A673 (cell line): ENCODE data around the gene CUBN. TPM values are rescaled to one million over a fixed set of nuclear protein-coding genes. Genes with fewer than 3 reads are reported as not detected.

Experiments used
- BruUV-seq: library from RNA; stranded (reverse); fragments of 400-500 nt; replicated peaks from 2 replicates; lab custom pipeline; 2021; lab: Mats Ljungman, UMichigan
- CTCF ChIA-PET: fragments of 300-600 bp; sonication (Branson Sonifier 250); formaldehyde crosslinking; loops from one replicate; lab custom pipeline; 2022; ENCODE audit warnings: antibody characterized with exemption; lab: Charles Lee
- POLR2A ChIA-PET: fragments of 300-600 bp; sonication (Branson Sonifier 250); formaldehyde crosslinking; loops from one replicate; lab custom pipeline; 2022; ENCODE audit warnings: antibody characterized with exemption; ENCODE audit not compliant: low non-redundant PET; lab: Charles Lee
- DNase-seq: peaks from one replicate; pipeline ENCODE4 v3.0.0-alpha.2; 2015; ENCODE audit warnings: low spot score
- H3K27ac ChIP-seq: fragments of 200-600 bp; sonication (generic); 2 replicates; pipeline ENCODE4 v1.5.1; 2016; ENCODE audit warnings: mixed run types, low read depth, mild to moderate bottlenecking, mixed read lengths, antibody characterized with exemption, low read length; ENCODE audit not compliant: poor library complexity, severe bottlenecking
- H3K27me3 ChIP-seq: fragments of 200-600 bp; sonication (generic); replicated peaks from 2 replicates; pipeline ENCODE4 v1.6.1; 2017; ENCODE audit warnings: mixed run types, low read depth, mild to moderate bottlenecking, mixed read lengths, antibody characterized with exemption, low read length; ENCODE audit not compliant: insufficient read depth, poor library complexity
- H3K36me3 ChIP-seq: fragments of 200-600 bp; sonication (generic); 2 replicates; pipeline ENCODE4 v1.6.1; 2016; ENCODE audit warnings: mixed run types, mild to moderate bottlenecking, mixed read lengths, antibody characterized with exemption, low read length; ENCODE audit not compliant: insufficient read depth, poor library complexity, severe bottlenecking
- H3K4me1 ChIP-seq: fragments of 200-600 bp; sonication (generic); 2 replicates; pipeline ENCODE4 v1.6.1; 2017; ENCODE audit warnings: mixed run types, mild to moderate bottlenecking, mixed read lengths, antibody characterized with exemption, low read length; ENCODE audit not compliant: insufficient read depth, poor library complexity, severe bottlenecking
- H3K4me3 ChIP-seq: fragments of 200-600 bp; sonication (generic); 2 replicates; pipeline ENCODE4 v1.5.1; 2016; ENCODE audit warnings: low read depth, mixed run types, mild to moderate bottlenecking, mixed read lengths, low read length; ENCODE audit not compliant: poor library complexity, severe bottlenecking
- H3K9me3 ChIP-seq: fragments of 200-600 bp; sonication (generic); 2 replicates; pipeline ENCODE4 v1.6.1; 2016; ENCODE audit warnings: mixed run types, low read depth, mild to moderate bottlenecking, mixed read lengths, antibody characterized with exemption, low read length; ENCODE audit not compliant: poor library complexity, severe bottlenecking
- CTCF ChIP-seq: fragments of 300-800, 200-600 bp; sonication (generic); conservative IDR thresholded peaks from 2 replicates; pipeline ENCODE4 v1.5.1; 2017; ENCODE audit warnings: low read depth, mild to moderate bottlenecking, antibody characterized with exemption, low read length, moderate library complexity, mixed read lengths
- EZH2 ChIP-seq: fragments of 200-600 bp; sonication (generic); IDR thresholded peaks from 2 replicates; pipeline ENCODE4 v1.6.1; 2017; ENCODE audit warnings: borderline replicate concordance, low read depth, mild to moderate bottlenecking, mixed read lengths, antibody characterized with exemption, low read length; ENCODE audit not compliant: poor library complexity, severe bottlenecking
- intact Hi-C: fragments of 100-400 bp; cut with micrococcal nuclease; formaldehyde crosslinking; loops from one replicate; pipeline ENCODE4 v1.10.0; 2022; ENCODE audit not compliant: unreplicated experiment
- total RNA-seq: library from RNA; stranded (reverse); gene quantifications from 2 replicates; pipeline ENCODE4 v1.2.3, GENCODE V29; 2021

The CUBN gene
- total RNA-seq, 1 experiment from 2014 or later = 3.4 TPM

- DNase-seq = peak; percentile 71
- POLR2A ChIA-PET = interaction anchor here (0.6 kb wide), 1 partner anchor 286 kb away, joined by 6 read pairs; no protein-coding TSS in a partner anchor
- Histone ChIP-seq H3K27ac (peak overlapping the region; percentile 80), H3K36me3 (no peaks in the 10 kb centered on the region), H3K4me3 (no peak overlapping the region), H3K4me1 (peaks cover 35% of the 10 kb centered on the region), H3K9me3 (no peaks in the 10 kb centered on the region), H3K27me3 (no peaks in the 10 kb centered on the region)
- intact Hi-C loops = no loop called here
- BruUV-seq = no TSS peak
- CTCF ChIA-PET = no interaction called here
- TF ChIP-seq EZH2 (no peak), CTCF (no peak)
Measured at GRCh38 chr10:16944402-16944801, 185.2 kb downstream of the CUBN start.

DNA sequence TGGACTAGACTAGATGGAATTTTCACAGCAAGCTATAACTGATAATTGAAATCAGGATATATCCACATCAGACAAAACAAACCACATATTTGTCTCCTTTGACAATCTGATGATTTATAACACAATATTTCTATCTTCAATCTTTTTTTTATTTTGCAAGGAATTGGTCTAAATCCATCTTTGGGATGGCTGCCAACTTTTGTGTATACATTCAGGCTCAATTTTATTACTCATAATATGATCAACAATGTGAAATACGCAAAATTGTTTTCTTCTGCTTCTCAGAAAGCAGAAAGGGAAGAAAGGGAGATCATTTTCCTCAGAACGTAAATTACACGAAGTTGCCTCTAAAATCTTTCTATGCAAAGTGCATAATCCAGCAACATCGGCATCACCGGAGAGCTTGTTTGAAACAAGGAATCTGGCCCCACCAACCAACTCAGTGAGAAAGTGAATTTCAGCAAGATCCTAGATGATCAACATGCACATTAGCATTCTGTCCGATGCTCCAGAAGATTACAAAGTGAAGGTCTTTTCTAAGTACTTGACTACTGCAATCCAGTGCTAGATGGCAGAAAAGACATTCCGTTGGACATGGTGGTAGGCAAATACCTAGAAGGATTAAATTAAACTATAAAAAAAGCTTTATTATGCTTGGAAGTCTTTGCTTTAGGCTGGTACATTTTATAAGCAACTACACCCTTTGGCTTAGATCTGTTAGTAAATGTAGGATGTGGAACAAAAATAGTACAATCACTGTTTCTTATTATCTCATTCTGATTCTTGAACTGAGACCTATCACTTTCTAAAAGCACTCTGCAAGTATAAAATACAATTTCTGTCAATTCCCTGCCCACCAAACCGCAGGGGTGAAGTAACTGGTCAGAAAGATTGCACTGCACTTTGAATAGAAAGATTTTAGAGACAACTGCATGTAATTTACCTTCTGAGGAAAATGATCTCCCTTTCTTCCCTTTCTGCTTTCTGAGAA lies 186.0 kb downstream of the CUBN start:
- Histone ChIP-seq H3K36me3 (no peaks in the 10 kb centered on the region), H3K27me3 (no peaks in the 10 kb centered on the region), H3K9me3 (no peaks in the 10 kb centered on the region), H3K4me1 (peaks cover 35% of the 10 kb centered on the region), H3K27ac (peak overlapping the region; percentile 80), H3K4me3 (no peak overlapping the region)
- POLR2A ChIA-PET = no interaction called here
- TF ChIP-seq CTCF = no peak; the same call in 1 of the 2 replicates
- TF ChIP-seq EZH2 = no peak
- CTCF ChIA-PET = no interaction called here
- DNase-seq = peak; percentile 64
- intact Hi-C loops = no loop called here
- no TSS peak for BruUV-seq

DNA sequence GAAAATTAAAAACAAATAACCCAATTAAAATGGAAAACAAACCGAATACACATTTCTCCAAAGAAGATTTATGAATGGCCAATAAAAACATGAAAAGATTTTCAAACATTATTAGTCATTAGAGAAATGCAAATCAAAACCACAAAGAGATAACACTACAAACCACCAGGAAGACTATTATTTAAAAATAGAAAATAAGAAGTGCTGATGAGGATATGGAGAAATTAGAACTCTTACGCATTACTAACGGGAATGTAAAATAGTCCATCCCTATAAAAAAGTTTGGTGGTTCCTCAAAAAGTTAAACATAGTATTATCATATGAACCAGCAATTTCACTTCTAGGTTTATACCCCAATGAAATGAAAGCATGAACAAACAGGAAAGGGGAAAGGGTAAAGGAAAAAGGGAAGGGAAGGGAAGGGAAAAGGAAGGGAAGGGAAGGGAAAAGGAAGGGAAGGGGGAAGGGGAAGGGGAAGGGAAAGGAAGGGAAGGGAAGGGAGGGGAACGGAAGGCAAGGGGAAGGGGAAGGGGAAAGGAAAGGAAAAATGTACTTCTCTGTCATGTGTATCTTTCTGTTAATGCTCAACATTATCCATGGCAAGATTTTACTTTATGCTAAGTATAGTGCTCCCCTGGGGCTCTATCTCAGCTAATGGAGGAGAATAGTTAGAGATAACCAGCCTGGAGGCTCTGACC lies 187.1 kb downstream of the CUBN start:
- Histone ChIP-seq H3K27ac (no peak overlapping the region), H3K4me1 (peaks cover 35% of the 10 kb centered on the region), H3K9me3 (no peaks in the 10 kb centered on the region), H3K4me3 (no peak overlapping the region), H3K36me3 (no peaks in the 10 kb centered on the region), H3K27me3 (no peaks in the 10 kb centered on the region)
- no peak for DNase-seq
- intact Hi-C loops = no loop called here
- CTCF ChIA-PET = no interaction called here
- BruUV-seq = no TSS peak
- POLR2A ChIA-PET = no interaction called here
- no peak for TF ChIP-seq CTCF
- no peak for TF ChIP-seq EZH2
